Stimulated activated CD4-positive, alpha-beta T cell treated with anti-CD3 and anti-CD28 coated beads, Interleukin-12 subunit alpha, Interleukin-12 subunit beta, amount 100 ng/mL, for 24 hours (primary cell): Measurements from ENCODE around the gene MMP17.
A peak's percentile ranks its signal among the peaks of the same experiment; 100 is the strongest.
"Not testable (repeated sequence)": the region's sequence is repeated elsewhere in the genome, so short reads cannot be mapped to it uniquely, and the experiment has no call there.

Source experiments
- DNase-seq, 2 experiments: peaks; one replicate each; pipeline ENCODE4 v3.0.0-alpha.2; 2020; ENCODE audit warnings: low read depth in 2 of 2

MMP17 gene

DNA sequence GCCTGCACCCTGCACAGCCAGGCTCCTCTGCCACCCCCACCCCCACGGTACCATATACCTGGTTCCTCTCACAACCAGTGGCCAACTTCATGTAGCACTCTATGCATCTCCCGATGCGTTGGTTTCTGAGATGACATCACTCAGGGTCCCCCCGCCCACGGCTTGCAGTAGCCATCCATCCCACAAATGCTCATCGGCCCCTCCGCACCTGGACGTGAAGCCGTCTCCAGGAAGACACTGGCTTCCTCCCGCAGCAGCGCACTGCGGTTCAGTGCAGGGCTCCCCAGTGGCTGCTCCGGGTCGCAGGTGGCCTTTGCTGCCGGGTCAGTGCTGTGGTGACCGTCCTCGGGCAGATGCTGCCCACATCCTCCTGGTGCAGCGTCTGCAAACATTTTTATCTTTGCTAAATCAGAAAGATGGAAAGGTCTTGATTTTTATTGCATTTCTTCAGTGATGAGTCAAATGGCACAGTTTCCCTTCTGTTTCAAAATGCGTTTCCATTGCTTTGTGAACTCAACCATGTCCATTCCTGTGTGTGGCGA, 27.5 kb upstream of the MMP17 start:
- DNase-seq = no peak

DNA sequence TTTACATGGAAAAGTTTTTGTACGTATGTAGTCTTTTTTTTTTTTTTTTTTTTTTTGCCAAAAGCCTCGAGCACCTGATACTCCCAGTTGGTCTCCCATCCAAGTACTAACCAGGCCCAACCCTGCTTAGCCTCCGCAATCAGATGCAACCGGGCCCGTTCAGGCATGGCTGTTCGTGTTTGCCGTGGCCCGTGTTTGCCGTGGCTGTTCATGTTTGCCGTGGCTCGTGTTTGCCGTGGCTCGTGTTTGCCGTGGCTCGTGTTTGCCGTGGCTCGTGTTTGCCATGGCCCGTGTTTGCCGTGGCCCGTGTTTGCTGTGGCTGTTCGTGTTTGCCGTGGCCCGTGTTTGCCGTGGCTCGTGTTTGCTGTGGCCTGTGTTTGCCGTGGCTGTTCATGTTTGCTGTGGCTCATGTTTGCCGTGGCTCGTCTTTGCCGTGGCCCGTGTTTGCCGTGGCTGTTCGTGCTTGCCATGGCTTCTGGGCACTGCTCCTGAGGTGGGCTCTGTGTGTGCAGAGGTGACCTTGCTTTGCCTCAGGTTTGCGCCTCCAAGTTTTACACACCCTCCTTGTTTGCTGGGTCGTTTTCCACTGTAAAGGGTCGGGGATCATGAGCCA, 26.8 kb upstream of the MMP17 start:
- no peak for DNase-seq

DNA sequence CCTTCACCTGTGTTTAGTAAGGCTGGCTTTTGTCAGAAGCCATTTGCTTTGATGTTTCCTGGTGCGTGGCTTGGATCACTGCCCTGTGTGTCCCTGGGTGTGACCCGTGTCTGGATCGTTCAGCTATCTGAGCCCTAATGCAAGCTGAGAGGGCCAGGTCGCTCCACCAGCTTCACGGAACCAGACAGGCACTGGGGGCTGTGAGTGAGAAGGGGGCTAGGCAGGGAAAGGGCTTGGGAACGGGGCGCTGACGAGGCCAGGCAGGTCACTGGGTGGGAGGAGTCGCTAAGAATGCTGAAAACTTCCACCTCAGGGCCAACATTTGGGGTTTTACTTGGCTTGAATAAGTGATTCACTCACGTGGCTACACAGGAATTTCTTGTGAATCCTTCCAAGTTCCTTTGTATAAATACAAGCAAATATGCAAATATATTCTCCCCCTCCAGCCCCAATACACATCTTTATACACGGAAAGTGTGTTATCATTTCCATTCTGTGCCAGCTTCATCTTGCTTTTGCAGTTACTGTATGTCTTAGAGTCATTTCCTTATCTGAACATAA, 24.2 kb upstream of the MMP17 start:
- no peak for DNase-seq

DNA sequence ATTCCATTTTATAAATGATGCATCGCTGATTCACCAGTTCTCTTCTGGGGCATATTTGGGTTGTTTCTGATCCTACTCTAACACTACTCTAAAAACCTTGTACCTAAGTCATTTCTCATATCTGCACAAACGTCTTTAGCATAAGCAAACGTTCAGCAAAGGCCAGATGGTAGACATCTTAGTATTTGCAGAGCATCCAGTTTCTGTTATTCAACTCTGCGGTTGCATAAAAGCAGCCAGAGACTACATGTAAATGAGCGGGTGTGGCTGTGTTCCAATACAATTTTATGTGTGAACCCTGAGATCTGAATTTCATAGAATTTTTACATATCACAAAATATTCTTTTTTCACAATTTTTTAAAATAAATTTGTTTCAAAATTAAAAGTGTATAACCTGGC, 22.8 kb upstream of the MMP17 start:
- DNase-seq = no peak

DNA sequence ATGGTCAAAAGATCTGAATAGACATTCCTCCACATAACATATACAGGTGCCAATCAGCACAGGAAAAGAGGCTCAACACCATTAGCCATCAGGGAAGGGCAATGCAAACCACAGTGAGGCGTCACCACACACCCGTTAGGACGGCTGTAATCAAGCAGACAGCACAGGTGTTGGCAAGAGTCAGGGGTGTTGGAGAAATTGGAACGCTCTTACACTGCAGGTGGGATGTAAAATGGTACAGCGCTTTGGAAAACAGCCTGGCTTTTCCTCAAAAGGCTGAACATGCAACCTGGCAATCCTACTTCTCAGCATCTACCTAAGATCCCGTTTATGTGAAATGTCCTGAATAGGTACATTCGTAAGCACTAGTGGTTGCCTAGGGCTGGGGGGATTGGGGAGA, 21.5 kb upstream of the MMP17 start:
- DNase-seq = no peak

DNA sequence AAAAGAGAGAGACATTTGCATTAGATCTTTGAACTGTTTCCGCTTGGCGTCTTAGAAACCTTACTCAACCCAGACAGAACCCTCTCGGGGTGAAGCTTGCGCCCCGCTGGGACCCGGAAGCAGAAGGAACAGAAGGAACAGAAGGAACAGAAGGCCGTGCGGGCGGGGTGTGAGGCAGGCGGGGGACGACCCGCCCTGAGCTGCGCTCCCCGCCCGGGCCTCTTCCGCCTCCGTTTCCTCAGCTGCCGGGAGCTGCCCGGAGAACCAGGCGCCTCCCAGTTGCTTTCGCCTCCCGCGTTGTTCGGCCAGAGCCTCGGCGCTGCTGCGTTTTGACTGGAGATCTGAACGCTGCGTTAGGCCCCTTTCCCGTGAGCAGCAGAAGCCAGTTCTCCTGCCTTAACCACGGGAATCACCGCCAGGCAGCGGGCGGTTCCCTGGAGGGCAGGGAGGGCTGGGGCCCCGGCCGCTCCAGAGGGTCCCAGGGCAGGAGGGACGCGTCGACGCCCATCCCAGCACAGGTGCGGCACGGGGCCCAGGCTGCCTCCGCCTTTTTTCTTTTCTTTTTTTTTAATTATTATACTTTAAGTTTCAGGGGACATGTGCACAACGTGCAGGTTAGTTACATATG, 19.3 kb upstream of the MMP17 start:
- DNase-seq = no peak

DNA sequence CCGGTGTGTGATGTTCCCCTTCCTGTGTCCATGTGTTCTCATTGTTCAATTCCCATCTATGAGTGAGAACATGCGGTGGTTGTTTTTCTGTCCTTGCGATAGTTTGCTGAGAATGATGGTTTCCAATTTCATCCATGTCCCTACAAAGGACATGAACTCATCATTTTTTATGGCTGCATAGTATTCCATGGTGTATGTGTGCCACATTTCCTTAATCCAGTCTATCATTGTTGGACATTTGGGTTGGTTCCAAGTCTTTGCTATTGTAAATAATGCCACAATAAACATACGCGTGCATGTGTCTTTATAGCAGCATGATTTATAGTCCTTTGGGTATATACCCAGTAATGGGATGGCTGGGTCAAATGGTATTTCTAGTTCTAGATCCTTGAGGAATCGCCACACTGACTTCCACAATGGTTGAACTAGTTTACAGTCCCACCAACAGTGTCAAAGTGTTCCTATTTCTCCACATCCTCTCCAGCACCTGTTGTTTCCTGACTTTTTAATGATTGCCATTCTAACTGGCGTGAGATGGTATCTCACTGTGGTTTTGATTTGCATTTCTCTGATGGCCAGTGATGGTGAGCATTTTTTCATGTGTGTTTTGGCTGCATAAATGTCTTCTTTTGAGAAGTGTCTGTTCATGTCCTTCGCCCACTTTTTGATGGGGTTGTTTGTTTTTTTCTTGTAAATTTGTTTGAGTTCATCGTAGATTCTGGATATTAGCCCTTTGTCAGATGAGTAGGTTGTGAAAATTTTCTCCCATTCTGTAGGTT, 18.5 kb upstream of the MMP17 start:
- DNase-seq = not testable (repeated sequence)

DNA sequence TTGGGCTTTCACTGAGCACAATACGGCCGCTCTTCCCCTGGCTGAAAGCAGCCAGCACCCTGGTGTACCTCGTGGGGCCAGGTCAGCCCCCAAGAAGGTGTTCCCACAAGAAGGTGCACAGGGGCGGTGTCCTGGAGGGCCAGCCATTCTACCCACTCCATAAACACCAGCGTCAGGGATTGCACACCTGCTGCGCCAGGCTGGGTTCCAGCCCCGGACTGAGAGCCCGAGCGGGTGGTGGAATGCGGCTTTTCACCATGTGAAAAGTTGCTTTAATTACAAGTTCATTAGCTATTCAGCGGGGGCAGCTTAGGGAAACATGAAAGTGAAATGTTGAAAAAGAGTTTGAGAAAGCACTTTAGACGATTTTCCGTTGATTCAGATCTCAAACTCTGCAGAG, 17.5 kb upstream of the MMP17 start:
- no peak for DNase-seq

DNA sequence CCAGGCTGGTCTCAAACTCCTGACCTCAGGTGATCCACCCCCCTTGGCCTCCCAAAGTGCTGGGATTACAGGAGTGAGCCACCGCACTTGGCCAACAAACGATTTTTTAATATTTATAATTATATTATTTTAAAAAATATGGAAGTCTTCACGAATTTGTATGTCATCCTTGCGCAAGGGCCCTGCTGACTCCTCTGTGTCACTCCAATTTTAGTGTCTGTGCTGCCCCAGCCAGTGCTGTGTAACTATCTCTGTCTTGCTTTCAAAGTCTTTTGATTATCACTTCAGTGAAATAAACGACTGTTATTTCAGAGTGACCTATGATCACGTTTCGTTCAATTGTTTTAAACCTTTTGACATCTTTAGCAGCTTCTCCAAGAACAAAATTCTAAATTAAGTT, 13.1 kb upstream of the MMP17 start:
- DNase-seq = no peak

DNA sequence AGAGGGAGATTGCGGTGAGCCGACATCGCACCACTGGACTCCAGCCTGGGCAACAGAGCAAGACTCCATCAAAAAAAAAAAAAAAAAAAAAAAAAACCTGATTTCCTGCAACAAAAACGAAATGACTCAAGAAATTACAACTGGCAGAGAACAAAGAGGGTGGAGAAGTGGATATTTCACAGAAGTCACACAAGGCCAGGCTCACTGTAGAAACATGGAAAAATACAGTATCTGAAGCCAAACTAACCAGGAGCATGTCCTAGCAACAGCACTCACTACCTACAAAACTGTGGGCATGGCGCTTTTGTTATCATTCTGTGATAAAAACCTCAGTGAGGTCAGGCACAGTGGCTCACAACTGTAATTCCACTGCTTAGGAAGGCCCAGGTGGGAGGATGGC, 11.7 kb upstream of the MMP17 start:
- no peak for DNase-seq

DNA sequence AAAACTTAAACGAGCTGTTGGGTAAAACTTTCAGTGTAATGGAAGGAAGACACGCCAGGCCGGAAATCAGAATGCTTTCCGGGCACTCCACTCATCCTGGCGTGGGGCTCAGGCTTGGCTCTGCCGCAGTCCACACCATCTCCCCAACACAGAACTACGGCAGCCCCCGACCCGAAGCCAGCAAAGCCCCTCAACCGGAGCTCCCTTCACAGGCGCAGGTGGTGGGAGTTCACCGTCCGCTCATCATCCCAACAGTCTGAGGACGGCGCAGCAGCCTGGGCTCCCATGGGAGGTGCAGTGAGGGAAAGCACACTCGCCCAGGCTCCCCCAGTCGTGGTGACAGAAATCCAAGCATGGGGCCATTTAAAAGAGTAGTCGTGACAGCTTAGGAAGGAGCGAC, 11.0 kb upstream of the MMP17 start:
- DNase-seq = no peak

DNA sequence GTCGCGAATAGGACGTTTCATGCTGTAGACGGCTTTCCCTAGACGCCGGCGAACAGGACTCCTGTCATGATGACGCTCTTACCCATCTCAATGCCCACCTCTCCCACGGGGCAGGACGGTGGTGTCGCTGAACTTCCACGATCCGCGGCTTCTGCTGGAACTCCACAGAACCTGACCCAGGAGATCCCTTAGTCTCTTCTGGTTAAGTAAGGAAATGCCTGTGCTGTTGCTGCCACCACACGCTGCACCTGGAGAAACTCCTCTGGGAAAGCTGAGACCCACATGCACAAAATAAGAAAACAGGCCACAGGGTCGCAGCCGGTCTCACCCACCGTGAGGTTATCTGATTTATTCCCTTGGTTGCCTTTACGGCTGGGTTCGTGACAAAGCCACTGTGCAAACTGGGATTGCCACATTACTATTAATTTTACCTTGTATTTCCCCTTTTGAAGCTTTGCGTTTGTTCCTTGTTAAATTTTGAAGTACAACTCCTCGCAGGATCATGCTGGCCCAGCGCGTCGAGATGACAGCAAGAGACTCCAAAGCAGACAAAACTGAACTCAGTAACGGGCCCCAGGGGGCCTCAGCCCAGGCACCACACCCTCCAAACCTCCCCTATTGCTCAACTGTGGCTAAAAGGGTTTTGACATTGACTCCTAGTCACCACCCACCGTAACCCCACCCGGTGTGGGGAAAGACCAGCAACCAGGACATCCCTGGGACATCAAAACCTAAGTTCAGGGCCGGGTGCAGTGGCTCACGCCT, 9.2 kb upstream of the MMP17 start:
- DNase-seq = no peak

DNA sequence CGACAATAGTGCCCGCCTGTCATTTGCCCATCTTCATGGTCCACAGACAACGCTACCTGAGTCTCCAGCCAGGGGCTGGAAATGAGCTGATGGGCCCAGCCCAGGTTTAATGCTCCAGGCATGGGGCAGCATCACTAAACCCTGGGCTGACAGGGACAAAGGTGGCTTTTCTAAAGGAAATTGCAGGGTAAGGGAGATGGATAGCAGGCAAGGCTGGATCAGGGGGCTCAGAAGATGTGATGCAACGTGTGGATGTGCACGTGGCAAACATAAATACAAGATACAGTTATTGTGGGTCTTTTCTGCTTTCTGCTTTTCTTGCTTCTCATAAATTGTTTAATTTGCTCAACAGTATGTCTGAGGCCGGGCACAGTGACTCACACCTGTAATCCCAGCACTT, 3.7 kb upstream of the MMP17 start:
- no peak for DNase-seq

DNA sequence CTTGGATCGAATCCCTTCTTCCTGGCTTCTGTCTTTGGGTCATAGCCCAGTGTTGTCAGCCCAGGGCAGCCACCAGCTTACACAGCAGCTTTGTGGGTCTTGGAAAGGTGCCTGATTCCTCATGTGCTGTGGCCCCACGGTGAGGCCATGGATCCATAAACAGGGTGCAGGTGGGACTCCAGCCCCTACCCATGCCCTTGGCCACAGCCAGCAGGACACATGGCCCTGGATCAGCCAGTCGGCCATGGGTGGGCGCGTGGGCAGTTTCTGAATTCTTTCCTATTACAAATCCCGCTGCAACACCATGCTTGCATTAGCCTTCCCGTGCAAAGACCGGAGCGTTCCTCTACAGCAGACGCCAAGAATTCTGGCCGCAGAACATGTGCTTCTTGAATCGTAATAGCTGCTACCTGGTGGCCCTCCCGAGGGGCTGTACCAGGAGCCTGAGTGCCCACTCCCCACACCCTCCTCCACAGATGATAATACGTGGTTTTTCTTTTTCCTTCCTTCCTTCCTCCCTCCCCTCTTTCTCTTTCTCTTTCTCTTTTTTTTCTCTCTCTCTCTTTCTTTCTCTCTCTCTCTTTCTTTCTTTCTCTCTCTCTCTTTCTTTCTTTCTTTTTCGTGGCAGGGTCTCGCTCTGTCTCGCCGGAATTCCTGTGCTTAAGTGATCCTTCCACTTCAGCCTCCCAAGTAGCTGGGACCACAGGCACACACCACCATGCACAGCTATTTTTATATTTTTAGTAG, 2.9 kb upstream of the MMP17 start:
- no peak for DNase-seq

DNA sequence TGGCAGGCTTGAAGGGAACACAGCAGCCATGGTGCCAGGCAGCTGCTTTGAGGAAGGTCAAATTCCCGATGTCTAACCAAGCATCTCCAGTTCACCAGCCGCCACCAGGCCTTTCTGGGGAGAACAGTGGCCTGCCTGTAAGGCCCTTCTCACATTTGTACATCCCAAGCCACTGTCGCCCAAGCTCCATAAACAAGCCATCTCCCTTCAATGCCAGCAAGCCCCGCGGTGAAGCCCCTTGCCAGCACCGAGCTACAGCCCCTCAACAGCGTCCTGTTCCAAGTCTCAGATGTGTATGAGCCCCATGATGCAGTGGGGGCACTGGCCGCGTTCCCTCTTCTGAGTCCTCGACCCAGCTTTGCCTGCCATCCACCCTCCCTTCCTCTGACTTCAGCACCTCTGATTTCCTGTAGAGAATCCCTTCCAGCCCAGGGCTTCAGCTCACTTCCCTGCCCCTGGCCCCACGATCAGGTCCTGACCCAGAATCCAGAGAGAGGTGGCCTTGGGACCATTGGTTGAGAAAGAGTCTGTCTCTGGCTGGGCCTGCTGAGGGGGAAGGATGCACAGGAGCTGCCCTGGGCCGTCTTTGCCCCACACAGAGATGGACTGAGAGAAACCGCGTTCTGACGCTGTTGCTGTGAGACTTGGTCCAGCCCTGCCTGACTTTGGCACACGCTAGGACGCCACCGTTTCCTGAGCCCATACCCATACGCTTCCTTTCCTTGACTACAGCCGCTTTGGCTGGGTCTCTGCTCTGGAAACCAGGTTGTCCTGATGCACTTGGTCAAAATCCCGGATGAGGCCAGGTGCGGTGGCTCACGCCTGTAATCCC, 1.9 kb upstream of the MMP17 start:
- DNase-seq = no peak

DNA sequence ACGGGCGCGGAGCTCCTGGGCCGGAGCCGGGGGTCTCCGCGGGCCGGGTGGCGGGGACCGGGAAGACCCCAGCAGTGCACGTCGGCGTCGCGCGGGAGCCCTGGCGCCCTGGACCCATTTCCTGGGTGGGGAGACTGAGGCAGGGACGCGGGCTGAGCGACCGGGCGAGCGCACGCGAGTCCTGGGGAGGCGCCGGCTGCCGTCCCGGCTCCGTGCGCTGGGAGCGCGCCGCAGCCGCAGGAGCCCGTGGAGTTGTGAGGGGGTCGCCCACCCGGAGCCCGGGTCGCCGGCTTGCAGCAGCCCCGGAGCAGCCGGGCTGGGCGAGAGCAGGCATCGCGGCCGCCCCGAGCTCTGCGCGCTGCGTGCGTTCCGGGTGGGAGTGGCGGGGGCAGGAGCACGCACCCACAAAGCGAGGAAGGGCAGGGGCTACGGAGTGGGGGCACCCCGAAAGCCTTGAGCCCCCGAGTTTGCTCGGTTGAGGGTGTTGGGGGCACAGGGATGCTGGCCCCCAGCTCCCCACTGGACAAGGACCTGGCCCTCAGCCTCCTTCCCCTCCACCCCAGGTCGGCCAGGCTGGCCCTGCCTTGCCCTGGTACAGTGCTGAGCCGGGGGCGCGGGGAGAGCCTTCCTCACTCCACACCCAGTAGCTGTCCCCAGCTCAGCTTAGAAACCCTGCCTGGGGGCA, 620 bp downstream of the MMP17 start:
- no peak for DNase-seq

DNA sequence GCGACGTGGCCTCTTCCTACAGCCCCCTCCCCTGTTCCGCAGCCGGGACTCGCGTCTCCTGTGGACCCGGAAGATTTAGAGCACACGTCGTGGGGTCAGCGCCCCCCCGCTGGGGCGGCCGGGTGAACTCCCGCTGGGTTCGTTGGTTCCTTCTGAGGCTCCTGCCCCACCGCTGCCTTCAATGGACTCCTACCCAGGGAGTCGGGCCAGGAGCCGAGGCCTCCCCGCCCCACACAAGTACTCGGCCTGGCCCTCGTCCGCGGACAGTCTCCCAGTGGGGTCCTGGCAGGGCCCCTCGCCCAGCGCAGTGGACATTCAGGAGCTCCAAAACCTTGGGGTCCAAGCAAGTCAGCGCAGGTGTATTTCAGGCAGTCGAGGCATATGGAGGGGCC, 1.2 kb downstream of the MMP17 start:
- no peak for DNase-seq

DNA sequence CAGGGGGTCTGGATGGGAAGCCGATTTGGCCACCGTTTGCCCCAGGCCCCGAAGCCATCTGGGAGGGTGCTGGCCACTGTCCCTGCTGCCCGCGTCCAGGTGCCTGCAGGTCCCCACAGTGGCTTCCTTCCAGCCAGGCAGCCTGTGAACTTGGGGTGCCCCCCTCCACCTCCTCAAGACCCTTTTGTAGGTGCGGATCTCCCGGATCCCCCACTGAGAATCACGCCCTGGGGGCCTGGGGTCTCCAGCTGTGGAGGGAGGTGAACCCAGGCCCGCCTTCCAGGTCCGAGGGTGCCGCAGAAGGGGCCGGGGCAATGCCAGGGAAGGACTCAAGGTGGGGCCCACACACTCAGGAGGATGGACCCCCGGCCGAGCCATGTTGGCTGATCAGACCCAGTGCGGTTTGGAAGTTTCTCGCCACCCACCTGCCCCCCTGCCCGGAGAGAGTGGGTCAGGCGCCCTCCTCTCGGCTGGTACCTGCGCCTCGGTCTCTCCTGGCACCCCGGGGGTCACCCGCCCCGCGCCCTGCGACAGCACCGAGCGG, 1.7 kb downstream of the MMP17 start:
- no peak for DNase-seq

DNA sequence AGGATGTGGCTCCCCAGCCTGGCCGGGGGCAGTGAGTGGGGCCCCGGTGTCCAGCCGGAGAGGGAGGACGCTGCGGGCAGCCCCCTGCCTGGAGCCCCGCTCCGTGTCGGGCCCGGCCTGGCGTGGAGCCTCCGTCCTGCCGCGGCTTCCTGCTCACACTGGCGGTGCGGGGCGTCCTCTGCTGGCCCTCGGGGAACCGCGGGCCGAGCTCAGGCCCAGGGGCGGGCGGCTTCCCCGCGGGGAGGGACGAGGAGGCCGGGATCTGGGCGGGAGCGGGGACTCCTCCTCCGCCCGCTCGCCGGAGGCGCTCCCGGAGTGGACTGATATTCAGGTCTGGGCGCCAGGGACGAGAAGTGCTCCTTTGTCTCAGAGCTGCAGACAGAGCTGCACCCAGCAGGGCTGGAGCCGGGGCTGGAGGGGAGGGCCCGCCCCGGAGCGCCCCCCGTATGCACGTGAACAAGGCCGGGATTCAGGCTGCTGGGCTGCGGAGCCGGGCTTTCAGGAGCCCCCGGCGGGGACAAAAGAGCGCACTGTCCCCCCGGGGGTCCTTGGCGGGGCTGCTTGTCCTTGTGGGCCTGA, 2.2 kb downstream of the MMP17 start:
- peak in 1 of 2 experiments; percentile 28 for DNase-seq
